T-helper 17 cell (primary cell): Measurements from ENCODE around the gene FBLN1. TPM values are rescaled to one million over a fixed set of nuclear protein-coding genes. Genes with fewer than 3 reads are reported as not detected.
"Not testable (repeated sequence)": the region's sequence is repeated elsewhere in the genome, so short reads cannot be mapped to it uniquely, and the experiment has no call there.

ENCODE experiments used
- ATAC-seq: fragments of 150-1000 bp; cut with Tn5 transposase; 2 replicates; pipeline ENCODE4 v1.10.0; 2021; ENCODE audit warnings: mild to moderate bottlenecking, moderate library complexity
- DNase-seq, 3 donors: peaks; one replicate each; pipeline versions ENCODE4 v3.0.0 to v3.0.0-alpha.2; 2020 to 2021
- H3K9me3 ChIP-seq: one replicate; pipeline ENCODE4 v1.7.0; 2013; ENCODE audit warnings: low read length, mild to moderate bottlenecking; ENCODE audit not compliant: control insufficient read depth, poor library complexity, severe bottlenecking
- H3K27ac Mint-ChIP-seq: one replicate; pipeline ENCODE4 v1.8.0; 2022; ENCODE audit warnings: mild to moderate bottlenecking, moderate library complexity, mixed read lengths
- H3K27me3 Mint-ChIP-seq: one replicate; pipeline ENCODE4 v1.8.0; 2022; ENCODE audit warnings: mixed read lengths
- H3K36me3 Mint-ChIP-seq: one replicate; pipeline ENCODE4 v1.8.0; 2022; ENCODE audit warnings: low read depth, mixed read lengths
- H3K4me1 Mint-ChIP-seq: one replicate; pipeline ENCODE4 v1.8.0; 2022; ENCODE audit warnings: mild to moderate bottlenecking, mixed read lengths
- H3K4me3 Mint-ChIP-seq: one replicate; pipeline ENCODE4 v1.8.0; 2022; ENCODE audit warnings: mild to moderate bottlenecking, moderate library complexity, mixed read lengths
- total RNA-seq, 4 donors: library from RNA in 2 of 4; stranded (reverse) in 2 of 4; gene quantifications; one replicate each; pipeline ENCODE4 v1.2.3 and lab custom pipeline; 2022 to 2026

FBLN1 gene
- total RNA-seq, 2 donors from 2014 or later: 0.34 to 0.90 TPM

DNA sequence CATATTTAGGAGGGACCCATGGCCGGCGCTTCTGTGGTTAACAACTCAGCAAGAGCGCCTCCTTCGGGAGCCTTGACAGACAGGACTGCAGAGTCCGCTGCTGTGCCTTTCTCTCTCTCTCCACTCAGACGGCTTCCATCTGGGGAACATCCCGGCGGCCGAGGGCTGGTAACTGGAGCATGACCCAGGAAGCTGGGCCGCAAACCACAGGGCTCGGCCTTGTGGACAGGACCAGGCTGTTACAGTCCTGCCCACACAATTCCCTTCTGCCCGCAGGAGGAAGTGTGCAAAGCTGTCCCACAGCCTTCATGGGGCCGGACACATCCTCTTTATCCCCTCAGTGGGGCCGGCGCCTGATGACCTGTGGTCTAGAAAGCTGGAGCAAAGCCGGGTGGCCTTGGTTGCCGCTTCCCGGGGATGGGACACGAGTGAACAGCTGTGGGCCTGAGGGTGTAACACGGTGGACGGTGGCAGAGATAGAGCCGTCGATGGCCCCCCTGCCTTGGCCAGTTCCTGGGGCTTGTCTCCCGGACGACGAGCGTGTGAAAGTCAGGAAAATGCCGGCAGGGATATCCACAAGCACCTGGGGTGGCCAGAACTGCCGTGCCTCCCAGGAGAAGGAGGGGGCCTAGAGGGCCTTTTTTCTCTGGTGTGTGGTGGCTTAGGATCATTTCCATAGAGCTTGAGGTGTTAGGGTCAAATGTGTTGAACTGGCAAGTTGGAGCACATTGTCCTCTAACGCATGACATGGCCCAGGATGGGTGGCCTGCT is 50.1 kb downstream of the FBLN1 start:
- H3K36me3 Mint-ChIP-seq: no peaks in the 10 kb centered on the region
- no peaks in the 10 kb centered on the region for H3K9me3 ChIP-seq
- H3K27me3 Mint-ChIP-seq: peaks cover 24% of the 10 kb centered on the region
- peaks cover 2% of the 10 kb centered on the region for H3K4me1 Mint-ChIP-seq
- no peak overlapping the region for H3K27ac Mint-ChIP-seq
- no peak overlapping the region for H3K4me3 Mint-ChIP-seq
- ATAC-seq (no peak), DNase-seq (no peak)

GRCh38 chr22:45553351-45554039 is 50.8 kb downstream of the FBLN1 start:
- ATAC-seq: no peak
- H3K4me1 Mint-ChIP-seq: peaks cover 2% of the 10 kb centered on the region
- no peaks in the 10 kb centered on the region for H3K36me3 Mint-ChIP-seq
- H3K9me3 ChIP-seq: no peaks in the 10 kb centered on the region
- DNase-seq: peak in 1 of 3 donors; percentile 19
- no peak overlapping the region for H3K27ac Mint-ChIP-seq
- peaks cover 26% of the 10 kb centered on the region for H3K27me3 Mint-ChIP-seq
- no peak overlapping the region for H3K4me3 Mint-ChIP-seq

DNA sequence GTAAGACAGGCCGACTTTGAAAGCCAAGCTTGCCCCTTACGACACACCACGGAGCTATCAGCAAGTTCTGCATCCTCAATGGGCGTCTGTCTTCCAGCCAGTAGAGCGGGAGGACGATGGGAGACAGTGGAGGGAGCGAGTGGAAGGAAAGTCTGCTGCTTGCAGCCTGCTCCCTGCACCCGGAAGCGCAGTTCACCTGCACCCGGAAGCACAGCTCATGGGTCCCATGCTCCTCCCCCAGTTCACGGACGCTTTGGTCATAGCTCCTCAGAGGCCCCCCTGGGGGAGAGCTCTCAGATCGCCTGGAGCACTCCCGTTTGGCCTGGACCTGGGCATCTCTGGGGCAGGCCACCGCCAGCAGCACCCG is 51.3 kb downstream of the FBLN1 start:
- Mint-ChIP-seq H3K36me3 (no peaks in the 10 kb centered on the region), H3K27ac (no peak overlapping the region), H3K4me1 (peaks cover 2% of the 10 kb centered on the region), H3K27me3 (peaks cover 26% of the 10 kb centered on the region), H3K4me3 (no peak overlapping the region)
- ATAC-seq (no peak), DNase-seq (no peak)
- no peaks in the 10 kb centered on the region for H3K9me3 ChIP-seq

DNA sequence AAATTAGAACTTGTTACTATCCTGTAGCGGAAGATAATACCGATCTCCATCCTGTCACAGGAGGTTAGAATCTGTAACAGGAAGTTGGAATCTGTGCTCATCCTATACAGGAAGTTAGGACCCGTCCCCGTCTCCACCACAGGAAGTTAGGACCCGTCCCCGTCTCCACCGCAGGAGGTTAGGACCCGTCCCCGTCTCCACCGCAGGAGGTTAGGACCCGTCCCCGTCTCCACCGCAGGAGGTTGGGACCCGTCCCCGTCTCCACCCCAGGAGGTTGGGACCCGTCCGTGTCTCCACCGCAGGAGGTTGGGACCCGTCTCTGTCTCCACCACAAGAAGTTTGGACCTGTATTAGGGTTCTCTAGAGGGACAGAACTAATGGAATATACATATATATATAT is 52.2 kb downstream of the FBLN1 start:
- no peaks in the 10 kb centered on the region for H3K9me3 ChIP-seq
- H3K27me3 Mint-ChIP-seq: peaks cover 26% of the 10 kb centered on the region
- H3K27ac Mint-ChIP-seq: no peak overlapping the region
- ATAC-seq (no peak), DNase-seq (no peak)
- H3K4me3 Mint-ChIP-seq: no peak overlapping the region
- no peaks in the 10 kb centered on the region for H3K36me3 Mint-ChIP-seq
- H3K4me1 Mint-ChIP-seq: peaks cover 2% of the 10 kb centered on the region

GRCh38 chr22:45557926-45558325 is 55.2 kb downstream of the FBLN1 start:
- not testable (repeated sequence) for H3K9me3 ChIP-seq, H3K4me1 Mint-ChIP-seq, H3K27ac Mint-ChIP-seq, DNase-seq, H3K36me3 Mint-ChIP-seq, ATAC-seq, H3K4me3 Mint-ChIP-seq
- peaks cover 23% of the 10 kb centered on the region for H3K27me3 Mint-ChIP-seq

DNA sequence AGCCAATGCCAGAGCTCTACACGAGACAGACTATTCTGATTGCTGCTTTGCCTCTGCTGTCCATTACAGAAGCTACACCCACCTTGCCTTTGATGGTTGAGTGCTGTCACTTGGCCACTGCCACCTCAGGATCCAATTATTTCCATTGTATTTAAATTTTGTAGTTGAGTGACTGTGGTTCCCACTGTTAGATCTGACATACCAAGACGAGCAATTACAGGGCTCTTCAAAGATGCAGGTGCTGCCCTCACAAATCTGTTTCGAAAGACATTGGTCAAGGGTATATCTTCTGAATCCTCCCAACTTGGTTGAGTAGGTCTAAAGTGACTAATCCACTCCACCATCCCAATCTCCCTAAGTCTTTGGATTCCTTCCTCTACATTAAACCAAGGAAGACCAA is 57.4 kb downstream of the FBLN1 start:
- H3K4me3 Mint-ChIP-seq, DNase-seq, H3K27ac Mint-ChIP-seq, H3K4me1 Mint-ChIP-seq, ATAC-seq, H3K36me3 Mint-ChIP-seq, H3K9me3 ChIP-seq: not testable (repeated sequence)
- H3K27me3 Mint-ChIP-seq: peaks cover 24% of the 10 kb centered on the region

DNA sequence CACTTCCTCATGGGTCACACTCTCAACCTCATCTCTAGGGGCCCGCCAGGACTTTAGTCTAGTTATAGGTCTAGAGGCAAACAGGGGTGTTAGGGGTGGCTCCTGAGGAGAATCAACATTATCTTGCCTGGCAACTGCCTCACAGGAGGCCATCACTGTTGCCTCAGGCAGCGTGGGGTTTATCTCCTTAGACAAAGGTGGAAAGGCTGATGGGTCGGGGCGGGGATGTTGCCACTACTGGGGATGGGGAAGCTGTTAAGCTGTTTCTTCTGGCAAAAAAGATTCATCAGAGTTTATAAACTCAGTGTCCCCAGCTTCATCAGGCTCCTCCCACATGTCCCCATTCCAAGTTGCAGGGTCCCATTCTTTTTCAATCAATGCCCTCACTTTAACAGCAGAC is 58.1 kb downstream of the FBLN1 start:
- H3K4me3 Mint-ChIP-seq, H3K27ac Mint-ChIP-seq, H3K9me3 ChIP-seq, ATAC-seq, H3K4me1 Mint-ChIP-seq, DNase-seq, H3K36me3 Mint-ChIP-seq: not testable (repeated sequence)
- peaks cover 31% of the 10 kb centered on the region for H3K27me3 Mint-ChIP-seq

- H3K9me3 ChIP-seq: no peaks in the 10 kb centered on the region
- H3K4me3 Mint-ChIP-seq: no peak overlapping the region
- no peak overlapping the region for H3K27ac Mint-ChIP-seq
- ATAC-seq (no peak), DNase-seq (no peak)
- H3K4me1 Mint-ChIP-seq: no peaks in the 10 kb centered on the region
- no peaks in the 10 kb centered on the region for H3K36me3 Mint-ChIP-seq
- peaks cover 40% of the 10 kb centered on the region for H3K27me3 Mint-ChIP-seq
These were observed 59.4 kb downstream of the FBLN1 start for GRCh38 chr22:45562102-45562501.

GRCh38 chr22:45562537-45563361 is 60.1 kb downstream of the FBLN1 start:
- no peaks in the 10 kb centered on the region for H3K4me1 Mint-ChIP-seq
- DNase-seq: no peak
- ATAC-seq: no peak
- H3K27ac Mint-ChIP-seq: no peak overlapping the region
- H3K4me3 Mint-ChIP-seq: no peak overlapping the region
- peaks cover 42% of the 10 kb centered on the region for H3K27me3 Mint-ChIP-seq
- H3K36me3 Mint-ChIP-seq: no peaks in the 10 kb centered on the region
- no peaks in the 10 kb centered on the region for H3K9me3 ChIP-seq

DNA sequence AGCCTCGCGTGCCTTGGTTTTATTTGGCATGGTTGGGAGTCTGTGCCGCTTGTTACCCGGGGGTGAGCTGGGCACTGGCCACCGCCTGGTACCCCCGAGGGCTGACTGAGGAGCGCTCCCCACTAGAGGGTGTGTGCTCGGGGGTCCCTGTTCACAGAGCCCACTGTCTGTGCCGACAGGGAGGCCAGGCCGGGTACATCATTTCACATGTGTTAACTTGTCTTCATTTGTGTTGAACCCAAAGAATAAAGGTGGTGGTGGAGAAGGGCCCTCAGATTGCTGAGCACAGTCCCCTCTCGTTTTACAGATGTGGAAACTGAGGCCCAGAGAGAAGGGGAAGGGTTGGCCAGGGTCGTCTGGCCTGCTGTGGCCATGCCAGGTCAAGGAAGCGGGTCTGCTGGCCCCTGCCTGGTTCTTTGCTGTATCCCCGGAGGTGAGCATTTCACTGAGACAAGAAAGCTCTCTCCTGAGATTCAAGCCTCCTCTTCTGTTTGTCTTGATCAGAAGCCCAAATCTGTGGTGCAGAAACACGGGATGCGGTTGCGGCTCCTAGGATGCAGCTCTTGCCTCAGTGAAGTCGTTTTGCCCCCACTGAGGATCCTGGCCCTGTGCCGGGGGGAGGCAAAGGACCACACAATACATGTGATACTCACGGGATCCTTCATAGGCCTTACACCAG is 60.8 kb downstream of the FBLN1 start:
- Mint-ChIP-seq H3K27me3 (peaks cover 42% of the 10 kb centered on the region), H3K4me3 (no peak overlapping the region), H3K36me3 (no peaks in the 10 kb centered on the region), H3K4me1 (no peaks in the 10 kb centered on the region), H3K27ac (no peak overlapping the region)
- no peak for DNase-seq
- H3K9me3 ChIP-seq: no peaks in the 10 kb centered on the region
- no peak for ATAC-seq

DNA sequence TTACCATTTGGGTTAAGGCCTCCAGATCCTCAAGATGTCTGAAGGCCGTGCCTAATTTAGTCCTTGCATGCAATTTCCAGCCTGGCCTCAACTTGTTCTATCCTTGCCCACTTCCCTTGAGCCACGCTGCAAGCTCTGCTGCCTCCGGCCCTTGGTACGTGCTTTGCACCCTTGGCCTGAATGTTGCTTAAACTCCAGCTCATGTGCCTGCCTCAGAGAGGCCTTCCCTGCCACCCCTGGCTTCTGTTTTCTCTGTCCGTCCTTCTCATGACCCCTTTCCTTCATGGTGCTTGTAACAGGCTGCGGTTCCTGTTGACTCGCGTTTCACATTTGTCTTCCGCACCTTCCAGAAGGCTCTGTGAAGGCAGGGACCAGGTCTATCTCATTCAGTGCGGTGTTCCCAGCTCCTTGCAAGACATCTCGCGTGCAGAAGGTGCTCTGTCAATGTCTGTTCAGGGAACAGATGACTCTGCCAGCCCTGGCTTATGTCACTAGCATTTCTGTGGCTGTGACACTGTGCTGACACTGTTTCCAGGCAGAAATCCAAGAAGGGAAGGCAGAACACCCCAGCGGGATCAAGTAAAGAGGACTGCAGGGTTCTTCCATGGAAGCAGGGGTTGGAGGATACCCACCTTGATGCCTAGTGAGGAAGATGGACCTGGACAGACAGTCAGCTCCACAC is 61.8 kb downstream of the FBLN1 start:
- H3K4me3 Mint-ChIP-seq: no peak overlapping the region
- H3K27ac Mint-ChIP-seq: no peak overlapping the region
- H3K36me3 Mint-ChIP-seq: no peaks in the 10 kb centered on the region
- no peaks in the 10 kb centered on the region for H3K9me3 ChIP-seq
- H3K27me3 Mint-ChIP-seq: peaks cover 42% of the 10 kb centered on the region
- H3K4me1 Mint-ChIP-seq: no peaks in the 10 kb centered on the region
- ATAC-seq (no peak), DNase-seq (no peak)

DNA sequence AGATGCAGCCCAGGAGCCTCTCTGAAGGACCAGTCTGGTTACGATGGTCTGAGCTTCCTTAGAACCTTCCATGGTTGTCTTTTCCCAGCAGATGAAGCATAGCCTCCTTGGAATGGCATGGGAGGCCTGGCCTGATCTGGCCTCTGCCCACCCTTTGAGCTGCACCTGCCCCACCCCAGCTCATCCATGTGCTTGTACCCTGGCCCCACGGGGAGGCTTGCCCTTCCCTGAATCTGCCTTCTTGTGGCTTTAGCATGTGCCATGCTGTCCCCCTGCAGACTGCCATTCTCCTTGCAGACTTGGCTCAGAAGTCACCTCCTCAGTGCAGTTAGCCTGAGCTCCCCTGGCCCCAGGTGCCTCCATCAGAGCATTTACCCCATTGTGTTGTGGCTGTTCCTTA is 62.5 kb downstream of the FBLN1 start:
- no peaks in the 10 kb centered on the region for H3K9me3 ChIP-seq
- no peaks in the 10 kb centered on the region for H3K36me3 Mint-ChIP-seq
- no peak overlapping the region for H3K4me3 Mint-ChIP-seq
- ATAC-seq (no peak), DNase-seq (no peak)
- H3K27ac Mint-ChIP-seq: no peak overlapping the region
- H3K27me3 Mint-ChIP-seq: peaks cover 42% of the 10 kb centered on the region
- no peaks in the 10 kb centered on the region for H3K4me1 Mint-ChIP-seq
